HTR-8/SVneo (cell line): Measurements from ENCODE around the gene WDR41.

Source experiments
- DNase-seq: peaks from one replicate; pipeline ENCODE4 v3.0.0; 2011; ENCODE audit warnings: low spot score, mixed read lengths; ENCODE audit not compliant: insufficient read length
- FAIRE-seq: peaks from 2 replicates; lab custom pipeline; 2011; peaks lifted over from hg19 to GRCh38; lab: Jason Lieb, UNC

Gene WDR41

GRCh38 chr5:77449277-77449676 is 42.8 kb downstream of the WDR41 start:
- FAIRE-seq (no peak), DNase-seq (no peak)

GRCh38 chr5:77448831-77449230 is 43.3 kb downstream of the WDR41 start:
- DNase-seq: no peak
- no peak for FAIRE-seq

- FAIRE-seq: no peak
- DNase-seq: no peak
Measured at GRCh38 chr5:77444356-77444755, 47.8 kb downstream of the WDR41 start.

- no peak for DNase-seq
- no peak for FAIRE-seq
Measured at GRCh38 chr5:77443670-77444069, 48.4 kb downstream of the WDR41 start.

GRCh38 chr5:77438071-77438470 is 54.0 kb downstream of the WDR41 start:
- FAIRE-seq: no peak
- DNase-seq: no peak

GRCh38 chr5:77437194-77437593 is 54.9 kb downstream of the WDR41 start:
- DNase-seq: no peak
- FAIRE-seq: no peak

GRCh38 chr5:77431719-77432118 is 60.4 kb downstream of the WDR41 start:
- no peak for DNase-seq
- no peak for FAIRE-seq

- FAIRE-seq: no peak
- DNase-seq: no peak
Measured at GRCh38 chr5:77431286-77431685, 60.8 kb downstream of the WDR41 start.

- DNase-seq (no peak), FAIRE-seq (no peak)
Measured at GRCh38 chr5:77430726-77431125, 61.4 kb downstream of the WDR41 start.

GRCh38 chr5:77428526-77428925 is 63.6 kb downstream of the WDR41 start:
- FAIRE-seq: no peak
- DNase-seq: no peak

- FAIRE-seq (no peak), DNase-seq (no peak)
Measured at GRCh38 chr5:77427998-77428397, 64.1 kb downstream of the WDR41 start.

GRCh38 chr5:77426670-77427069 is 65.4 kb downstream of the WDR41 start:
- FAIRE-seq: peak; percentile 9

GRCh38 chr5:77425998-77426659 is 66.0 kb downstream of the WDR41 start:
- DNase-seq: no peak
- FAIRE-seq: no peak

More at GRCh38 chr5:77426670-77427069, 65.4 kb downstream of the WDR41 start:
- DNase-seq: peak; percentile 19

GRCh38 chr5:77425420-77425819 is 66.7 kb downstream of the WDR41 start:
- no peak for FAIRE-seq
- no peak for DNase-seq

GRCh38 chr5:77424921-77425320 is 67.2 kb downstream of the WDR41 start:
- DNase-seq (no peak), FAIRE-seq (no peak)

- DNase-seq (no peak), FAIRE-seq (no peak)
Measured at GRCh38 chr5:77423022-77423750, 68.9 kb downstream of the WDR41 start.

GRCh38 chr5:77420940-77421339 is 71.2 kb downstream of the WDR41 start:
- DNase-seq (no peak), FAIRE-seq (no peak)

- DNase-seq: no peak
- FAIRE-seq: no peak
Measured at GRCh38 chr5:77419644-77420582, 72.2 kb downstream of the WDR41 start.

- no peak for FAIRE-seq
- DNase-seq: no peak
Measured at GRCh38 chr5:77418601-77419581, 73.2 kb downstream of the WDR41 start.

- DNase-seq: no peak
- no peak for FAIRE-seq
Measured at GRCh38 chr5:77418162-77418561, 74.0 kb downstream of the WDR41 start.
